Measurements from ENCODE around the gene PRPF4.

The PRPF4 gene

GRCh38 chr9:113298924-113299770 lies 23.7 kb downstream of the PRPF4 start:
- TF ChIP-seq EGR1 (IDR thresholded peaks at IDR 0.05) (no peak), ZBTB7A (IDR thresholded peaks at IDR 0.05; ENCODE audit: low read depth) (no peak), REST (IDR thresholded peaks at IDR 0.05; ENCODE audit: low read depth) (no peak), CREB1 (IDR thresholded peaks at IDR 0.05; ENCODE audit: low read depth) (no peak), TCF12 (IDR thresholded peaks at IDR 0.05; ENCODE audit: low read depth) (no peak), FOXM1 (IDR thresholded peaks at IDR 0.05; ENCODE audit: borderline replicate concordance, low read depth) (no peak), RAD21 (IDR thresholded peaks at IDR 0.05; ENCODE audit: low read depth) (no peak), TEAD4 (IDR thresholded peaks at IDR 0.05) (no peak), TAF1 (IDR thresholded peaks at IDR 0.05; ENCODE audit: low read depth) (no peak), EP300 (IDR thresholded peaks at IDR 0.05; ENCODE audit: borderline replicate concordance) (no peak), YY1 (IDR thresholded peaks at IDR 0.05; ENCODE audit: low read depth) (no peak), NFIC (IDR thresholded peaks at IDR 0.05) (no peak), MAX (IDR thresholded peaks at IDR 0.05) (no peak), CEBPB (IDR thresholded peaks at IDR 0.05) (no peak), USF1 (IDR thresholded peaks at IDR 0.05) (no peak)

- TF ChIP-seq CEBPB (IDR thresholded peaks at IDR 0.05) = no peak
- TF ChIP-seq EP300 (IDR thresholded peaks at IDR 0.05; ENCODE audit: borderline replicate concordance) = no peak
- TF ChIP-seq TAF1 (IDR thresholded peaks at IDR 0.05; ENCODE audit: low read depth) = no peak
- no peak for TF ChIP-seq MAX (IDR thresholded peaks at IDR 0.05)
- TF ChIP-seq REST (IDR thresholded peaks at IDR 0.05; ENCODE audit: low read depth) = no peak
- no peak for TF ChIP-seq USF1 (IDR thresholded peaks at IDR 0.05)
- no peak for TF ChIP-seq FOXM1 (IDR thresholded peaks at IDR 0.05; ENCODE audit: borderline replicate concordance, low read depth)
- no peak for TF ChIP-seq YY1 (IDR thresholded peaks at IDR 0.05; ENCODE audit: low read depth)
- TF ChIP-seq ZBTB7A (IDR thresholded peaks at IDR 0.05; ENCODE audit: low read depth) = no peak
- no peak for TF ChIP-seq CREB1 (IDR thresholded peaks at IDR 0.05; ENCODE audit: low read depth)
Observed at GRCh38 chr9:113299800-113300292, 24.4 kb downstream of the PRPF4 start.

GRCh38 chr9:113301548-113301947 lies 26.1 kb downstream of the PRPF4 start:
- TF ChIP-seq CEBPB (IDR thresholded peaks at IDR 0.05) (no peak), CREB1 (IDR thresholded peaks at IDR 0.05; ENCODE audit: low read depth) (no peak), USF1 (IDR thresholded peaks at IDR 0.05) (no peak), RAD21 (IDR thresholded peaks at IDR 0.05; ENCODE audit: low read depth) (no peak), TAF1 (IDR thresholded peaks at IDR 0.05; ENCODE audit: low read depth) (no peak), EGR1 (IDR thresholded peaks at IDR 0.05) (no peak), REST (IDR thresholded peaks at IDR 0.05; ENCODE audit: low read depth) (no peak), EP300 (IDR thresholded peaks at IDR 0.05; ENCODE audit: borderline replicate concordance) (no peak), FOXM1 (IDR thresholded peaks at IDR 0.05; ENCODE audit: borderline replicate concordance, low read depth) (no peak), ZBTB7A (IDR thresholded peaks at IDR 0.05; ENCODE audit: low read depth) (no peak)

All from Ishikawa (cell line).